ENCODE results near the gene ERC1. TPM values are rescaled to one million over a fixed set of nuclear protein-coding genes. Genes with fewer than 3 reads are reported as not detected.
"Not testable (repeated sequence)": the region's sequence is repeated elsewhere in the genome, so short reads cannot be mapped to it uniquely, and the experiment has no call there.

Gene ERC1
- total and polyA plus RNA-seq, 8 donors = 34.9 to 64.9 (median 40.8) TPM

DNA sequence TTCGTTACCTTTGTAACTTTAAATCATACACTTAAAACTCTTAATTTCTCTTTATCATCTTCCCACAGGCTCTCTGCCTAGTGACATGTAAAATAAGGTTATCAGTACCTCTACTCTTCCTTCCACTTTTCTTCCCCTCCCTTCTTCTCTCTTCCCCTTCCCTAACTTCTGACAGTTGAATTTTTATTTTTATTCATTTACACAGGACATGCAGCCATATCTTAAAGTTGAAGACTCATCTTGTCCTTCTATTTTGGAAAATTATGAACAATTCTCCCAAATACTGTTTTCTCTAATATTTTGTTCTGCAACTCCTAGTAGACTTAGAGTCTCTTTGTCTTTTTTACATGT lies 339.4 kb downstream of the ERC1 start:
- peaks cover 0 to 12% of the 10 kb centered on the region in 2 donors for H3K4me1 ChIP-seq
- peaks cover 0 to 2% of the 10 kb centered on the region in 2 donors for H3K9me3 ChIP-seq
- TF ChIP-seq, protein P1, sequence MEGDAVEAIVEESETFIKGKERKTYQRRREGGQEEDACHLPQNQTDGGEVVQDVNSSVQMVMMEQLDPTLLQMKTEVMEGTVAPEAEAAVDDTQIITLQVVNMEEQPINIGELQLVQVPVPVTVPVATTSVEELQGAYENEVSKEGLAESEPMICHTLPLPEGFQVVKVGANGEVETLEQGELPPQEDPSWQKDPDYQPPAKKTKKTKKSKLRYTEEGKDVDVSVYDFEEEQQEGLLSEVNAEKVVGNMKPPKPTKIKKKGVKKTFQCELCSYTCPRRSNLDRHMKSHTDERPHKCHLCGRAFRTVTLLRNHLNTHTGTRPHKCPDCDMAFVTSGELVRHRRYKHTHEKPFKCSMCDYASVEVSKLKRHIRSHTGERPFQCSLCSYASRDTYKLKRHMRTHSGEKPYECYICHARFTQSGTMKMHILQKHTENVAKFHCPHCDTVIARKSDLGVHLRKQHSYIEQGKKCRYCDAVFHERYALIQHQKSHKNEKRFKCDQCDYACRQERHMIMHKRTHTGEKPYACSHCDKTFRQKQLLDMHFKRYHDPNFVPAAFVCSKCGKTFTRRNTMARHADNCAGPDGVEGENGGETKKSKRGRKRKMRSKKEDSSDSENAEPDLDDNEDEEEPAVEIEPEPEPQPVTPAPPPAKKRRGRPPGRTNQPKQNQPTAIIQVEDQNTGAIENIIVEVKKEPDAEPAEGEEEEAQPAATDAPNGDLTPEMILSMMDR (IDR thresholded peaks at IDR 0.05) = no peak
- intact Hi-C loops (cut with DNase I) = no loop called here
- no peak overlapping the region for H3K27ac ChIP-seq
- H3K4me3 ChIP-seq = no peak overlapping the region
- DNase-seq (no peak), ATAC-seq (no peak)
- H3K27me3 ChIP-seq = no peaks in the 10 kb centered on the region
- H3K36me3 ChIP-seq = no peaks in the 10 kb centered on the region

DNA sequence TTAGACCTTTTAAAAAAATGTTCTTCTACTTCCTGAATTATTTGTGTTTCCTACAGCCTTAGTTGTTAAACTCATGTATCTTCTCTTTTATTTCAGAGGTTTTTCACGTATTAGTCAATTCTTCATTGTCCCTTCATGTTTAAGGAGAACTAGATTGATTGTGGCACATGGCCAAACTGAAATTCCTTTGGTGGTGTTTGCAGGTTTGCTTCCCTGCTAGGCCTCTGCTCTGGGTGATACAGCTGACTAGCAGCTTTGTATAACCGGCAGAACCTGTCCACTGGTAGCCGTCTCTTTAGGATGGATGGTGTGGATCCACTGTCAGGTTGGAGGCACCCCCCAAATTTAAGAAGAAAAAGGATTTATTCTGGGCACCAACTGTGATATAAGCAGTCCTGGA lies 341.3 kb downstream of the ERC1 start:
- intact Hi-C loops (cut with DNase I) = no loop called here
- H3K27ac ChIP-seq = no peak overlapping the region
- H3K4me3 ChIP-seq = no peak overlapping the region
- peaks cover 0 to 2% of the 10 kb centered on the region in 2 donors for H3K9me3 ChIP-seq
- no peaks in the 10 kb centered on the region for H3K27me3 ChIP-seq
- peak; percentile 46 for ATAC-seq
- TF ChIP-seq, protein P1 (IDR thresholded peaks at IDR 0.05) = no peak
- no peaks in the 10 kb centered on the region for H3K36me3 ChIP-seq
- H3K4me1 ChIP-seq = peaks cover 0 to 12% of the 10 kb centered on the region in 2 donors
- DNase-seq = peak in 1 of 4 donors; percentile 36

DNA sequence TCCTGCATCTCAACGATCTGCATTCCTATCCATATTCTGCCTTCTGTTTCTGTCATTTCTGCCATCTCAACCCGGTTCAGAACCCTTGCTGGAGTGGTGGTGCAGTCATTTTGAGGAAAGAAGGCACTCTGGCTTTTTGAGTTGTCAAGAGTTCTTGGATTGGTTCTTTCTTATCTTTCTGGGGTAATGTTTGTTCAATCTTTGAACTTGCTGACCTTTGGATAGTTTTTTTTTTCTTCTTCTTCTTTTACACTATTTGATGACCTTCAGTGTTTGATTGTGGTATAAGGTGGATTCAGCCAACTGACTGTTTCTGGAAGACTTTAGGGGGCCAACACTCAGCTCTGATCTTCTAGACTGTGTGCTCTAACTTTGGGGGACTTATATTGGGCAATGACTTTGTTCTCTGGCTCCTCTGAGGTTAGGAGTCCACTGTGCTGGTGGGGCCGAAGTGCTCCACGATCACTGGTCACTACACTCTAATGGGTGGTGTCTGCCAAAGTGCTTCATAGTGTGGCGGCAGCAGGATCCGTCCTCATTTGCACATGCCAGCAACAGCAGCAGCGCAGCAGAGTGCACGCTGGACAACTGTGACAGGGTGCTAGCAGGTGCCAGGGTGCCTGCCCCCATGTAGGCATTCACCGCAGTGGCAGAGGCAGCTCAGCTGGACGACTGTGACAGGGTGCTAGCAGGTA lies 347.6 kb downstream of the ERC1 start:
- Histone ChIP-seq H3K36me3 (no peaks in the 10 kb centered on the region), H3K4me1 (no peaks in the 10 kb centered on the region), H3K27ac (no peak overlapping the region), H3K27me3 (no peaks in the 10 kb centered on the region), H3K9me3 (peaks cover 0 to 2% of the 10 kb centered on the region in 2 donors), H3K4me3 (no peak overlapping the region)
- ATAC-seq = no peak
- intact Hi-C loops (cut with DNase I) = no loop called here
- DNase-seq = no peak
- TF ChIP-seq, protein P1 (IDR thresholded peaks at IDR 0.05) = no peak

DNA sequence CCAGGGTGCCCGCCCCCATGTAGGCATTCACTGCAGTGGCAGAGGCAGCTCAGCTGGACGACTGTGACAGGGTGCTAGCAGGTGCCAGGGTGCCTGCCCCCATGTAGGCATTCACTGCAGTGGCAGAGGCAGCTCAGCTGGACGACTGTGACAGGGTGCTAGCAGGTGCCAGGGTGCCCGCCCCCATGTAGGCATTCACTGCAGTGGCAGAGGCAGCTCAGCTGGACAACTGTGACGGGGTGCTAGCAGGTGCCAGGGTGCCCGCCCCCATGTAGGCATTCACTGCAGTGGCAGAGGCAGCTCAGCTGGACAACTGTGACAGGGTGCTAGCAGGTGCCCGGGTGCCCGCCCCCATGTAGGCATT lies 348.1 kb downstream of the ERC1 start:
- H3K27ac ChIP-seq; H3K4me1 ChIP-seq; H3K36me3 ChIP-seq; DNase-seq; H3K4me3 ChIP-seq; H3K27me3 ChIP-seq; ATAC-seq; H3K9me3 ChIP-seq; intact Hi-C loops (cut with DNase I): not testable (repeated sequence)

DNA sequence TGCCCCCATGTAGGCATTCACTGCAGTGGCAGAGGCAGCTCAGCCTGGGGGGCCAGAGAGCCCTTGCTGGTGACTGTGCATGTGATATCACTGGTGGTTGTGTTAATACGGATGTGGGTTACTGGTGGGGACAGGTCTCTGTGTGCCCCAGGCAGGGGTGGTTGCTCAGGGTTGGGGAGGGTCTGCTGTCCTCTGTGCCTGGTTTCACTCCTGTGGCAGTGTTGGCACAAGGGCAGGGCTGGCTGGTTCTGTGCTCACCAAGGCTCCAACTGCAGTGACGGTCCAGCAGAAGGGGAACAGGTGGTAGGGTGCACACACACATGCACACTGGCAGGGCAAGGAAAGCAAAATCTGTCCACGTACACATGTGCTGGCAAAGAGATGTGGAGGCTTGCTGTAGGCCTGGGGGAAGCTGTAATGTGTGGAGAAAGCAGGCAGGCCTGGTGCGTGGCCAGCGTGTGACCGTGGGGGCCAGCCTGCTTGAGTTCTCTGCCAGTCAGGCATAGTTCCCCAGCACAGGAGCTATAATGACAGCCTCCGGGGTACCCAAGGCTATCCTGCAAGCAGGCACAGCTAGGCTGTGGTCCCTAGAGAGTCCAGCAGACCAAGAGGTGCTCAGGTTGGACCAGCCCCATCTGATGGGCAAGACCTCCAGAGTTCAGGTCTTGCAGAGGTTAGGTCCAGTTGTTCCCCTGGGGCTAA lies 348.7 kb downstream of the ERC1 start:
- no peak for ATAC-seq
- intact Hi-C loops (cut with DNase I) = no loop called here
- Histone ChIP-seq H3K27ac (no peak overlapping the region), H3K36me3 (no peaks in the 10 kb centered on the region), H3K4me1 (no peaks in the 10 kb centered on the region), H3K4me3 (no peak overlapping the region), H3K9me3 (peaks cover 0 to 2% of the 10 kb centered on the region in 2 donors), H3K27me3 (no peaks in the 10 kb centered on the region)
- no peak for DNase-seq
- TF ChIP-seq, protein P1 (IDR thresholded peaks at IDR 0.05) = no peak

DNA sequence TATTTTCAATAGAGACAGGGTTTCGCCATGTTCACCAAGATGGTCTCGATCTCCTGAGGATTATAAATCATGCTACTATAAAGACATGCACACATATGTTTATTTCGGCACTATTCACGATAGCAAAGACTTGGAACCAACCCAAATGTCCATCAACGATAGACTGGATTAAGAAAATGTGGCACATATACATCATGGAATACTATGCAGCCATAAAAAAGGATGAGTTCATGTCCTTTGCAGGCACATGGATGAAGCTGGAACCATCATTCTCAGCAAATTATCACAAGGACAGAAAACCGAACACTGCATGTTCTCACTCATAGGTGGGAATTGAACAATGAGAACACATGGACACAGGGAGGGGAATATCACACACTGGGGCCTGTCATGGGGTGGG lies 350.2 kb downstream of the ERC1 start:
- intact Hi-C loops (cut with DNase I); H3K27me3 ChIP-seq; H3K9me3 ChIP-seq; H3K4me3 ChIP-seq; H3K36me3 ChIP-seq; ATAC-seq; H3K27ac ChIP-seq; DNase-seq; H3K4me1 ChIP-seq: not testable (repeated sequence)
